ENCODE results near the gene LSG1.

The LSG1 gene

GRCh38 chr3:194671900-194672808, at the start of gene LSG1:
Gene LSG1 (minus strand): TSS chr3:194672191. CDS start chr3:194672162, 29 bp downstream.
- peak; percentile 99 for DNase-seq

GRCh38 chr3:194720048-194720447, 48.1 kb upstream of the LSG1 start:
- peak; percentile 69 for DNase-seq

DNA sequence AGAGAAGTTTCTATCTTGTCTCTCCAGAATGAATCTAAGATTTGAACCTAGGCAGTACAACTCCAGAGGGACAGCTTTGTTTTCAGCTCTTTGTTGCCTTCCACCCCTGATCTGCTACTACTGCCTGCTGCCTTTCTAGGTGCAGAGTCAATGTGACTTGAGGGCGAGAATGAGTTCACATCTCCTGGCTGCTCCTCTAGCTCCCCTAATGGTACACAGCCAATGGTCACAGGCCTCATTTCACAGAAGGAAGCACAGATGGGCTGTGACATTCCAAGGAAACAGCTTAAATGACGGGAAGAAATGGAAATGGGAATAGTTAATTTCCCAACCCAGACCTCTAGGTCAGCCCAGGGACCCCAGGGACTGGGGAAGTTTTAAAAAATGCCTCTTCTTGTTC, 46.1 kb upstream of the LSG1 start:
- no peak for DNase-seq

GRCh38 chr3:194715022-194715800, 43.2 kb upstream of the LSG1 start:
- no peak for DNase-seq

GRCh38 chr3:194714564-194714963, 42.6 kb upstream of the LSG1 start:
- DNase-seq, result no peak

GRCh38 chr3:194714137-194714455, 42.1 kb upstream of the LSG1 start:
- DNase-seq, result no peak

- no peak for DNase-seq
Measured at GRCh38 chr3:194713299-194714136, 41.5 kb upstream of the LSG1 start.

DNA sequence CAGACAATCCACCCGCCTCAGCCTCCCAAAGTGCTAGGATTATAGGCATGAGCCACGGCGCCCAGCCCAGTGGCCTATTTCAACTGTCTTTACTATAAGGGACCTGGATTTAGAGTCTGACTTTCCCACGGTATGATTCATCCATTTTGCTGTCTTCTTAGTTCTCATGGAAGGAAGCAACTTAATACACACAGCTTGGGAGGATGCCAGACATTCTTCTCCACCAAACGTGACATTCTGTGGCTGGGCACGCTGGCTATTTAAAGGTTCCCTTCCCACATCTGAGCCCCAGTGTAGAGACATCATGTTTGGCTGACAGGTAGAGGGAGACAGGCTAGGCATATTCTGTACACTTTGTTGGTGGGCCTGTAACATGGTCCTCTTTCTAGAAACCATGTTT, 39.9 kb upstream of the LSG1 start:
- DNase-seq, result no peak

DNA sequence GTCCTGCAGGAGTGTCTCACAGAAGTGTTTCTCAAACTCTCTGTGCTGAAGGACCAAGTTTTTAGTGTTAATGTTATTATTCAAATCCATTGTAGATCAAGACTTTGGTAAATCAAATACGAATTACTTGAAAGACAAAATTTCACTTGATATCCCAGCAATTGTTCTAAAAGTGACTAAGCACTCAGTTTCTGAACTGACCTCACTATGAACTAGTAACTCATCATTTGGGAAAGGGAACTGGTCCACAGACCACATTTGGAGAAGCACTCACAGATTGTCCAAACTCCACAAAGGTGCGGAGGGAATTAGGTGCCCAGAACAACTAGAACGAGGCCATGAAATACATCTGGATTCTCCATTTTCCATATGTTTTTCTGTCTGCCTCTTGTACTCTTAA, 39.3 kb upstream of the LSG1 start:
- DNase-seq, result no peak

GRCh38 chr3:194707147-194707540, 35.2 kb upstream of the LSG1 start:
- no peak for DNase-seq

- DNase-seq, result no peak
Measured at GRCh38 chr3:194705761-194706160, 33.8 kb upstream of the LSG1 start.

DNA sequence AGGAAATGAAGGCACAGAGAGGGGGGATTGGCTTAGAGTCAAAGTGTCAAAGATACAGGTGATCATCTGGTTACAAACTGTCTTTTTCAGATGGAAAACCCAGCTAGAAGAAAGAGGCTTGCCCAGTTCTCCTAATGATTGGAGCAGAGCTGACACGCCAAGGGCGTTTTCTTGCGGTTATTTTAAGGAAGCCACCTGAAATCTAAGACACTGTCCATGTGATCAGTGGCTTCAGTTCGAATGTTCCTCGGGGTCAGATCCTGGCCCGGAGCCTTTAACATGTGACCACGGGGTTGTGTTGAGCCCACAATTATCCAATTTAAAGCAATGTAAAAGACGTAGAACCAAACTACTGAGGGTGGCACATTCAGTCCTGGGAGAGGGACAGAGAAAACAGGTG, 33.2 kb upstream of the LSG1 start:
- no peak for DNase-seq

- DNase-seq, result no peak
Measured at GRCh38 chr3:194702545-194702944, 30.6 kb upstream of the LSG1 start.

DNA sequence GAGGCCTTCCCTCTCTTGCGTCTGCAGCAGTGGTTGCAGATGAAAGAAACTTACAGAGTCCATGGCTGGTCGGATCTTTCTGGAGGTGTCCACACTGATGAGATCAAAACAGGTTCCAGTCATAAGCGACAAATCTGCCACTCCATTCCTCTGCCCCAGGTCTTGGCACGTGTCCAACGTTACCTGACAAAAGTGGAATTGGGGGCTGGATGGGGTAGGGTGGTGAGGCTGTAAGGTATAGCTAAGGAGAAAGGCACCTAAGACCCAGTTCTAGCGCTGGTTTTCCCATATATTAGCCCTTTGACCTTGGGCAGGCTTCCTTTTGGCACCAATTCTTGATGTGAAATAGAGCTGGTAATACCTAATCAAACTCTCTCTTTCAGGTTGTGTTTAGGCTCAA, 24.7 kb upstream of the LSG1 start:
- DNase-seq, result no peak

GRCh38 chr3:194691481-194692283, 19.7 kb upstream of the LSG1 start:
- DNase-seq, result no peak

GRCh38 chr3:194690501-194691372, 18.7 kb upstream of the LSG1 start:
- peak; percentile 70 for DNase-seq

DNA sequence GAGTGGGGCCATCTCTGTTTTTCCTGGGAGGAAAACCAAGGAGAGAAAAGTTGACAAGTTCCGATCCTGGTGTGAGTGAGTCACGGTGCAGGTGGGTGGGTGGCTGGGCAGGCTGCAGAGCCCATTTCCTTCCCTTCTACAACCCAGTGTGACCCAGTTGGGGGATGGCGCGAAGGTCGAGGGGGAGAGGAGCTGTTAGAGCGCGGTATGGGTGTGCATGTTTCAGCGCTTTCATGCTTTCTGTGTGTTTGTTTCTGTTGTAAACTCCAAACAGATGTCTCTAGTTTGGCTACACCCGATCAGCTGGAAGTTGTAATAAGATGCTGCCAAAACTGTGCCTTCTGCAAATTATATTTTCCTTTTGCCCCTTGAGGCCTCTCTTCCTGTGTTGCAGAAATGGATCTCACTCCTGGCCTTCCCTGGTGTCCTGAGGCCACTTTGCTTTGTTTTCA, 17.5 kb upstream of the LSG1 start:
- no peak for DNase-seq

- no peak for DNase-seq
Measured at GRCh38 chr3:194688946-194689345, 17.0 kb upstream of the LSG1 start.

DNA sequence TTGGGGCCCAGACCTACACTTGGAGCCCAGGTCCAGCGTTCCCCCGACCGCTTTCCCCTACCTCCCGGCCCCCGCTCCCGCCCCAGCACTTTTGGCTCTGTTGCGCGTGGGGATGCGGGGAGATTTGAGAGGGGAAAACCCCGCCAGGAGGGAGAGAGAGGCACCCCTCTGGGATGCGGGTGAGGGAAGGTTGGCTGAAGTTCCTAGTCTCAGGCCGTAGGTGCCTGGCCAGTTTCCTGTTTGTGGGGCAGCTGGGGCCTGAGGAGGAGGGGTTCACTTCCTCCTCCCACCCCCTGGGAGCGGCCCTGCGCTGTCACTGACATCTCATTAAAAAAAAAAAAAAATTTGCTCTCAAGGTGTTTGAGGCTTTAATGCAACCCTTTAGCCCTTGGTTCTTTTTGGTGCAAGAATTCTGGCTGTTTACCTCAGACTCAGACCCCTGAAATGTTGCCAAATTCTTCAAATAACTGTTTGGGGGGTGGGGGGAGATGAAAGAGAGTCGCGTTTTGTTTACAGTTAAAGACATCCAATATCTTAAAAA, 16.3 kb upstream of the LSG1 start:
- DNase-seq, result no peak

GRCh38 chr3:194687638-194688199, 15.7 kb upstream of the LSG1 start:
- DNase-seq, result no peak
